Measurements from ENCODE around the gene SLC35E4.

DNA sequence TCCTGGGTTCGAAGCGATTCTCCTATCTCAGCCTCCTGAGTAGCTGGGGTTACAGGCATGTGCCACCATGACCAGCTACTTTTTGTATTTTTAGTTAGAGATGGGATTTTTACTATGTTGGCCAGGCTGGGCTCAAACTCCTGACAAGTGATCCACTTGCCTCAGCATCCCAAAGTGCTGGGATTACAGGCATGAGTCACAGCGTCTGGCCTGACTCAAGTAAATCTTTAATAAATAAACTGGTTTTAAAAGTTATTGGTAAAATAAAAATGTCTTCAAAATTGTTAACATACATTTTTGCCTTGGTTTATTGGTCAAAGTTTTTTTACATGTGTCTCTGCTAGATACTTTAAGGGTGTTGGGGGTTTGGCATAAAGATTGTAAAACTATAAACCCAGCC, 36.6 kb upstream of the SLC35E4 start:
- TF ChIP-seq, protein P1, sequence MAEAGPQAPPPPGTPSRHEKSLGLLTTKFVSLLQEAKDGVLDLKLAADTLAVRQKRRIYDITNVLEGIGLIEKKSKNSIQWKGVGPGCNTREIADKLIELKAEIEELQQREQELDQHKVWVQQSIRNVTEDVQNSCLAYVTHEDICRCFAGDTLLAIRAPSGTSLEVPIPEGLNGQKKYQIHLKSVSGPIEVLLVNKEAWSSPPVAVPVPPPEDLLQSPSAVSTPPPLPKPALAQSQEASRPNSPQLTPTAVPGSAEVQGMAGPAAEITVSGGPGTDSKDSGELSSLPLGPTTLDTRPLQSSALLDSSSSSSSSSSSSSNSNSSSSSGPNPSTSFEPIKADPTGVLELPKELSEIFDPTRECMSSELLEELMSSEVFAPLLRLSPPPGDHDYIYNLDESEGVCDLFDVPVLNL (CRISPR knock-in tag; IDR thresholded peaks at IDR 0.05; ENCODE audit: borderline replicate concordance, low read depth), result no peak
- TF ChIP-seq, protein P2, sequence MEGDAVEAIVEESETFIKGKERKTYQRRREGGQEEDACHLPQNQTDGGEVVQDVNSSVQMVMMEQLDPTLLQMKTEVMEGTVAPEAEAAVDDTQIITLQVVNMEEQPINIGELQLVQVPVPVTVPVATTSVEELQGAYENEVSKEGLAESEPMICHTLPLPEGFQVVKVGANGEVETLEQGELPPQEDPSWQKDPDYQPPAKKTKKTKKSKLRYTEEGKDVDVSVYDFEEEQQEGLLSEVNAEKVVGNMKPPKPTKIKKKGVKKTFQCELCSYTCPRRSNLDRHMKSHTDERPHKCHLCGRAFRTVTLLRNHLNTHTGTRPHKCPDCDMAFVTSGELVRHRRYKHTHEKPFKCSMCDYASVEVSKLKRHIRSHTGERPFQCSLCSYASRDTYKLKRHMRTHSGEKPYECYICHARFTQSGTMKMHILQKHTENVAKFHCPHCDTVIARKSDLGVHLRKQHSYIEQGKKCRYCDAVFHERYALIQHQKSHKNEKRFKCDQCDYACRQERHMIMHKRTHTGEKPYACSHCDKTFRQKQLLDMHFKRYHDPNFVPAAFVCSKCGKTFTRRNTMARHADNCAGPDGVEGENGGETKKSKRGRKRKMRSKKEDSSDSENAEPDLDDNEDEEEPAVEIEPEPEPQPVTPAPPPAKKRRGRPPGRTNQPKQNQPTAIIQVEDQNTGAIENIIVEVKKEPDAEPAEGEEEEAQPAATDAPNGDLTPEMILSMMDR (IDR thresholded peaks at IDR 0.05), result no peak
- TF ChIP-seq ZNF423 (CRISPR knock-in tag; IDR thresholded peaks at IDR 0.05), result no peak
- no peak for TF ChIP-seq ETV6 (CRISPR knock-in tag; IDR thresholded peaks at IDR 0.05)

All from WTC11 (cell line).